M059J (cell line): ENCODE data around the gene CEP112. TPM values are rescaled to one million over a fixed set of nuclear protein-coding genes. Genes with fewer than 3 reads are reported as not detected.

ENCODE experiments used
- DNase-seq: peaks from one replicate; pipeline ENCODE4 v3.0.0-alpha.2; 2012; ENCODE audit warnings: low read depth
- total RNA-seq: library from RNA; depleted of rRNA; stranded (reverse); fragments of >200 nt; shearing (Covaris generic); gene quantifications from 2 replicates; pipeline ENCODE4 v1.2.3, GENCODE V29; 2014

The CEP112 gene
- total RNA-seq, 1 experiment from 2014 or later, result 5.9 TPM

DNA sequence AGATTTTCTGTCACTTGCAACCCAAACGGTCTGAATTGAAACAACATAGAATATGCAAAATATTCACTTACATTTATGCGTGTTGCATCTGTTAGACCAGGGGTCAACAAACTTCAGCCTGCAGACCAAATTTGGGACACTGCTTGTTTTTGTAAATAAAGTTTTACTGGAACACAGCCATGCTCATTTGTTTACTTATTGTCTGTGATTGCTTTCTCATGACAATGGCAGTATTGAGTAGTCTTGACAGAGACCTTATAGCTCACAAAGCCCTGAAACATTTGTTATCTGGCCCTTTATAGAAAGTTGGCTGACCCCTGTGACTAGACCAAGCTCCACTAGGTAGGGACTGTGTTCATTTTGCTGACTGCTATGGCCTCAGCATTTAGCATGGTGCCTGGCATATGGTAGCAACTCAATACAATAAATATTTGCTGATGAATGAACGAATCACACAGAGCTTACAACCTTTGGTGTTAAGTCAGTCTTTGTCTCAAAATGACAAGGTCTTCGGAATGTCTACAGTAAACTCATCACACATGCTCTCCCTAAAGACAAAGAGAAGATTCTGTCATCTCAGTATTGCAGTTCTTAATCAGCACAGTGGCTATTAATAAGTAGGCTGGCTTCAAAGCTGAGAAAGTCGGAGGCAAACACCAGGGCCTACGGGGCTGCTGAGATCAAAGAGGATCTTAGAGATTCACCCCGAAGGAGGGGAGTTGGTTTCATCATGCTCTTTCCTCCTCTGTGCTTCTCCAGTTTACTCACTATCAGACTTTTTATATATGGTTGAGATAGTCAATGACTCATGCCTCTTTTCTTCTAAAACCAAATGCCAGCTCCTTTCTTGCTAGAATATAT is 535.3 kb downstream of the CEP112 start:
- no peak for DNase-seq

GRCh38 chr17:65655706-65656105 is 536.2 kb downstream of the CEP112 start:
- DNase-seq, result no peak

DNA sequence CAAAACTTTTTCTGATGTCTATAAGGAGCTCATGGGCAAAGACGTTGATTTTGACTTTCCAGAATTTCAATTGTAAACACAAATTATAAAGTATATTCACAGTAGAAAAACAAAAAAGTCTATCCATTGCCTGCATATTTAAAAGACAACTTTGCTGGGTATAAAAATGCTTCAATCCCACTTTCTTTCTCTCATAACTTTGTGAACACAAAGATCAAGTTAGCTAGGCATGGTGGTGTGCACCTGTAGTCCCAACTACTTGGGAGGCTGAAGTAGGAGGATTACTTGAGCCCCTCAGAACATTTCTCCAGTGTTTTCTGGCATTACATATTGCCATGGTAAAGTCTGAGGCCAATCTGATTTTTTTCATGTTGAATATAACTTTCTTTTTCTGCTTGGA is 547.4 kb downstream of the CEP112 start:
- no peak for DNase-seq

GRCh38 chr17:65638221-65638975 is 553.5 kb downstream of the CEP112 start:
- DNase-seq, result peak; percentile 3

DNA sequence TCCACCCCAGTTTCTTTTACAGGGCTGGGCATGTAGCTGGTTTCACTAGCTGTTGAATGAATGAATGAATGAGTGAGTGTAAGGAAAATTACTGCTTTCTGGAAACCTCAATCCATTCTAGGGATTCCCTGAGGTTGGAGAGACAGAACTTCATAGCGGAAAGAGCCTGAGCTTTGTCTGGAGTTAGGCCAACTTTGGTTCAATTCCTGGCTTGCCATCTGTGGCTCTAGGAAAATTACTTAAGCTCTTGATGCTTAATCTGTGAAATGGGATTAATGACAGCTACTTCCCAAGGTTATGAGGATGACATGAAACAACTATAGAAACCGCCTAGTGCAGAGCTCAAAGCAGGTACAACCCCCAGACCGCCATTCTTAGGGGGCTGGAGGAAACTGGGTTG is 554.1 kb downstream of the CEP112 start:
- no peak for DNase-seq

- no peak for DNase-seq
Measured at GRCh38 chr17:65634533-65634932, 557.4 kb downstream of the CEP112 start.

GRCh38 chr17:65633988-65634387 is 557.9 kb downstream of the CEP112 start:
- DNase-seq, result no peak

DNA sequence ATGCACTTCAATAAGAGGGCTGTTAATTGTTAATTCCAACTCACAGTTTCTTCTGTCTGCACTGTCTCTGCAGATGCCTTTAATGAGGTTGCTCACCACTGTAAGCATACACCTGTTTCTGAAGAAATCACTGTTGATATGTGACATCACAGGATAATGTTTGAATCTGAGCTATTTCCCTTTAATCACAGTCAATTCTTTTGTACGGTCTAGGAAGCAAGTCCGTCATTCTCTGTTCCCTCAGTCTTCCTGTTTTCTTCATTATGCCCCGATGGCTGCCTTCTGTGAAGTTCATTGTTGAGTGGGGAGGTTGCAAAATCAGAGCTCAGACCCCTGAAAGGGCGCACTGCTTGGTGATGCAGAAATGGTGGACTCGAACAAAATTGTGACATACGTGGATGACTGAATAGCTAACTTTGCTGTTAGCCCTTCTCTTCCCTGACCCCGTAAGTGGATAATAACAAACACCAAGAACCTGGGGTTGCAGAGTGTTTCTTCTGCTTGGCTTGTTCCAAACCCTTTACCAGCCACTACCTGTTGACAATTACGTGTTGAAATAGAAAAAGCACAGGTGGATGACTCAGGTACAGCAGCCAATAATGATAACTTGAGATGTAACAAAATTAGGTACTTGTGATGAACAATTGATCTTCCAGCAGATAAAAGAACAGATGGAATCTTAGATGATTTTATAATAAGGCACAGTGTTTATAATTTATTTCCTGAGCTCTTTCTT is 558.6 kb downstream of the CEP112 start:
- DNase-seq, result no peak

DNA sequence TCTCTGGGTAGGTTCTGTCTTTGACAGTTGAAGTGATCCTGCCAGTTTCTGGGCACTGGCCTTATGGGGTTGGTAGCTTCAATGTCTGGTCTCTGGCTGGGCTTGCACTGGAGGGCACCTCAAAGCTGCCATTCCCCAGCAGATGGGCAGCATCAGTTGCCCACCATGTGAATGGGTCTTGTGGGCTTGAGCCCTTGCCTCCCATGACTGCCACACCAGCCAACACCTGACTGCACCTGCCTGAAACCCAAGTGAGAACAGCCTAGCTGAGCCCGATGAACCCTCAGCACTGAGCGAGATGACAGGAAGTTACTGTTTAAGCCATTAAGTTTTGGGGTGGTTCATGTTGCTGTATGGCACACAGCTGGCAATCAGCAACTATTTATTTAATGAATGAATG is 561.4 kb downstream of the CEP112 start:
- DNase-seq, result no peak

DNA sequence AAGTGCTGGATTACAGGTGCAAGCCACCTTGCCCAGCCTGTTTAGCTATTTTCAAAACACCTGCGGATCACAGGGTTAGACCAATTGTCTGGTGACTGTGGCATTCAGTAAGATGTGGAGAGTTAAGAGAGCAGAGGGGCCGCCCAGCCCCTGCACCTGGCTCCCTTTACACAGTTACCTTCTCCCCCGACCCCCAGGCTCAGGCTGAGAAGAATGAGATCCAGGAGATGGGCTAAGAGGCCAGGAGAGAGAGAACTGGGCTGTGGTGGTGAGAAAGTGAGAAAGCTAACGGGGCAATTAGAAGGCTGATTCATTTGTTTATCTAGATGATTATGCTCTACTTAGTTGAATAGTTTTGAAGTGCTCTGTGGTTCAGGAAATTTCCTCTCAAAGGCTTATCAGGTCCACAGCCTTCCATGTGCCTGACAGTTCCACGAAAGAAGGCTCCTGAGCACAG is 562.7 kb downstream of the CEP112 start:
- peak; percentile 36 for DNase-seq

- DNase-seq, result no peak
Measured at GRCh38 chr17:65628644-65629036, 563.3 kb downstream of the CEP112 start.

GRCh38 chr17:65627891-65628643 is 563.9 kb downstream of the CEP112 start:
- peak; percentile 80 for DNase-seq

- no peak for DNase-seq
Measured at GRCh38 chr17:65627108-65627507, 564.8 kb downstream of the CEP112 start.

GRCh38 chr17:65626451-65626850 is 565.5 kb downstream of the CEP112 start:
- DNase-seq, result no peak

DNA sequence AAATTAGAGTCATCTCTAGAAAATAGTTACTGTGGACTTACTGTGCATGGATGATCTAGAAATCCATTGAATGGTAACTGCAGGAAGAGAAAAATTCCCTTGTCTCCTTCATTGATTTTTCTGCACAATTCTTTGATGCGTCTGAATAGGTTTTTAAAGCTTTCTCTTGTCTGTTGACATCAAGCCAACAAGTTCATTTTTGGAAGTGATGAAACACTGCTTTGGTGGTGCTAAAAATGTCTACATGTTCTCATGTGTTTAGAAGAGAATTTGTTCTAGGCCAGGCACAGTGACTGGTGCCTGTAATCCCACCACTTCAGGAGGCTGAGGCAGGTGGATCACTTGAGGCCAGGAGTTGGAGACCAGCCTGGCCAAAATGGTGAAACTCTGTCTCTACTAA is 573.4 kb downstream of the CEP112 start:
- DNase-seq, result no peak

DNA sequence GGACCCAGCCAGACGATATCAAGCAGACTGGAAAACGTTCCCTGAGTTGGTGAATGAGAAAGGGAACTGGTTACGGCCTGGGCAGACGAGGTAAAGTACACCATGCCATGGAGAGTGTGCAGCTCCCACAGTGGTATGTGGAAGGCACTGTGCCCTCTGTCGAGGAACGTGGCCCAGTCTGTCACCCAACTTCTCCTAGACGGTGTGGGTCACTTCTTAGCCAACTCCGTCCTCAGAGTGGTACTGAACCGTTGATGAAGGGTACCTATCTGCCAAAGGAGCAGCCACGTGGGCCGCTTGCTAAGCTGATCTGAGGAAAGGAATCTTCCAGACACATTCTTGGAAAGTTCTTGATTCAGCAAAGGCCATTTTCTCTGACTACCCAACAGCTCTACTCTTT is 574.4 kb downstream of the CEP112 start:
- no peak for DNase-seq

- no peak for DNase-seq
Measured at GRCh38 chr17:65609749-65610148, 582.2 kb downstream of the CEP112 start.

DNA sequence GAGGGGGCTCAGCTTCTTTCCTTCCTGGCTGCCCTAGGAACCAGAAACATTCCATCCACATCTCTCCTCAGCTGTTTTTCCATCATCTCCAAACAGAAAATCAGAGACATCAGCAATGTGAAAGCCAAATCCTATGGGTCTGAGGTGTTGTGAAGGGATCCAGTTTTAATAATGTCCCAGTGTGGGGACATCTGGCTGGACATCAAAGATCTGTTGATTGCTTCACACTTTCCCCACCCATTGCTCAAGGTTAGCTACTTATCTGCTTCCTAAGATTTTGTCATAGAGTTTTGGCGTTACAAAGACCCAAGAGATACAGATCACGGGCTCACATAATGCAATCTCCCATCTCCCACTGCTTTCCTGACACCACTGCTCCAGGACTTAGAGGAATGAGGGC is 582.6 kb downstream of the CEP112 start:
- DNase-seq, result no peak

DNA sequence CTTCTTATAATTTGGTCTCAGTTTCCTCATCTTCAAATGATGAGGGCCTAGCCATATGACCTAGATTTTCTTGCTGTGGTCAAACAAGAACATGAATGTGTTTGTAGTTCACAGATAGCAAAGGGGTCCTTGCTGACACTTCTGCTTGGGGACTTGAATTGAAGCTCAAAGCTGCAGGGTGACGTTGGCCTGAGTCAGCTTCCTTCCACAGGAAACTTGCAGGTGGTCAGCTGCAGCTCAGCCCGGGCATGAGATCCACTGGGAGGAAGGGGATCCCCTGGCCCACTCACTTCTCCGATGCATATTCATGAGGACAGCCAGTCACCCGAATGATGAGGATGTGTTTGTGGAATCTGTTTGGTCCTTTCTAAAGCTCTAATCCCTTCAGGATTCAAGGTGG is 587.9 kb downstream of the CEP112 start:
- DNase-seq, result peak; percentile 38

DNA sequence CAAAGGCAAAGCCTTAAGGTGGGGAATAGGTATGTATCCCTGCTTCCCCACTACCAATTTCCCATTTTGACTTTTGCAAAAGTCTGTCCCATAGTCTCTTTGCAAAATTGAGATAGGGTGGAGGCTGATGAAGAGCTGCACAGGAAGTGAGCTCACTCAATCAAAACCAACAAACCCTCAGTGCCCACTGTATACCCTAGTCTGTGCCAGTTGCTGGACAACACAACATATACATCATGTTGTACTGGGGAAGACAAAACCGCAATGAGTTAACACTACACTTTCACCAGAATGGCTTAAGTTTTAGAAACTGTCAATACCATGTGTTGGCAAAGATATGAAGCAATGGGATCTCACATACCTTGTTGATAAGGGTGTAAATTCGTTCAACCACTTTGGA is 590.1 kb downstream of the CEP112 start:
- no peak for DNase-seq

DNA sequence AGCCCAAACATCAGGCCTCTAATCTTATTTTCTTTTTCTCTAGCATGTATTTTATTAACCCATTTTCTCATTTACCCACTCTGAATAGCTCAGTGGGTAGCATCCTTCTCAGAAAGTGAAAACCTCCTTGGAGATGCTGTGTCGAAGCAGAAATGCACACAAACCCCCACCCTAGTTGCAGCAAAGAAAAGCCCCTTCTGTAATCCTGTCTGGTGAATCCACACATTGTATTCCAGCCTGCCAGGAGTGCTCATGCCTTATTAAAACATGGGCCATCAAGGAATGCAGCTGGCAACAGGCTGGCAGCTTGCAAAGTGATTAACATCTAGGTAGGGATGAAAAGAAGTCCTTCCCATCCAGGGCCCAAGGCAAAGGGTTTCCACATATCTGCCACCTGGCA is 590.8 kb downstream of the CEP112 start:
- no peak for DNase-seq

- no peak for DNase-seq
Measured at GRCh38 chr17:65600518-65600917, 591.4 kb downstream of the CEP112 start.
